ENCODE data around the gene F12.
"Not testable (repeated sequence)": the region's sequence is repeated elsewhere in the genome, so short reads cannot be mapped to it uniquely, and the experiment has no call there.

Gene F12

DNA sequence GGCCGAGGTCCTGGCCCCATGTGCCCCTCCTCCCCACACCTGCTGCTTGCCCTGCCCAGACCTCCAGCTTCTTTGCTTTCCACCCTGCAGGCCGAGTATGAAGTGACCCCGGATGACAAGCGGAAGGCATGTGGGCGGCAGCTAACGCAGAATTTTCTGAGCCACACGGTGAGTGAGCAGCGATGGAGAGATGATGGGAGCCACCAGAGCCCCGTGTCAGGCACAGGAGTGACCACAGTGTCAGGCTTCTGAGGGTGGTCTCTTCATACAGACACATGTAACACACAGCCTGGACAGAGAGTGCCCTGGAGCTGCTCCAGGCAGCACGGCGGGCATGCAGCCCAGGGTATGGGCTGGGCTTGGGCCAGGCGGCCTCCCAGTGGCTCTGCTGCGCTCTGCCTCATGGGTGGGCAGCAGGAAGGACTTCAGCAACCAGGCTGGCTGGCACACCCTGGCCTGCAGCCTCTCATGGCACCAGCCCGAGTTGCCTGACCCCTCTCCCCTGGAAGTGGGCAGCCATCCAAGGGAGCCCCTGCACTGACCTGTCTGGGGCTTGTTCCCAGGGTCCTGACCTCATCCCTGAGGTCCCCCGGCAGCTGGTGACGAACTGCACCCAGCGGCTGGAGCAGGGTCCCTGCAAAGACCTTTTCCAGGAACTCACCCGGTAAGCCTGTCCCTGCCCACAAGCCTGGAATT is 22.9 kb upstream of the F12 start:
- DNase-seq: no peak

DNA sequence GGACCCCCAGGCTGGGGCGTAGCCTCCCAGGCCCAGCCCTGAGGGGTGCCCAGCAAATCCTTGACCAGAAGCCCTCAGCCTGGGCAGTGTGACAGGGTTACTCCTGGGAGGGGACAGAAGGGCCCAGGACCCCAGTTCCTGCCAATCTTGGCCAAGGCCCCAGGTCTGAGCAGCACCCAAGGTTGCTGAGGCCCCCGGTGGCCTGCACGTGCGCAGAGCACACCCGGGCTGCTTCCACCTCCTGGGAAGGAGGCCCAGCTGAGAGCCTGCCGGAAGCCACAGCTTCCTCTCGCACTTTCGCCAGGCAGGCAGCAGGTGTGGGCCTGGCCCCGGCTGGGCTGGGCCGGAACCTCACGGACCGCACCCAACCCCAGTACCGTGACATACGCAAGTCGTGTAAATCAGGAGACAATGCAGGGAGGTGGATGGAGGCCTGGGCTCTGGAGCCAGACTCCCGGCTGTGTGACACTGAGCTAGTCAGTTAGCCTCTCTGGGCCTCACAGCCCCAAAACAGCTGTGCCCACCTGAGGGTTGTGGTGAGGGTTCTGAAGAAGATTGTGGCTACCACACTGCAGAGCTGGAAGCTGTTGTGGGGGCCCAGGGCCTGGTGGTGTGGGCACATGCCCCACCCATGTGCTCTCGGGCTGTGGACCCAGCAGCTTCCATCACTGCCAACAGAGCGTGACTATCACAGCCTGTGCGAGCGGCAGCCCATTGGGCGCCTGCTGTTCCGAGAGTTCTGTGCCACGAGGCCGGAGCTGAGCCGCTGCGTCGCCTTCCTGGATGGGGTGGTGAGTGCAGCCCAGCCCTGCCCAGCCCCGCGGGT is 22.2 kb upstream of the F12 start:
- DNase-seq: peak; percentile 69

DNA sequence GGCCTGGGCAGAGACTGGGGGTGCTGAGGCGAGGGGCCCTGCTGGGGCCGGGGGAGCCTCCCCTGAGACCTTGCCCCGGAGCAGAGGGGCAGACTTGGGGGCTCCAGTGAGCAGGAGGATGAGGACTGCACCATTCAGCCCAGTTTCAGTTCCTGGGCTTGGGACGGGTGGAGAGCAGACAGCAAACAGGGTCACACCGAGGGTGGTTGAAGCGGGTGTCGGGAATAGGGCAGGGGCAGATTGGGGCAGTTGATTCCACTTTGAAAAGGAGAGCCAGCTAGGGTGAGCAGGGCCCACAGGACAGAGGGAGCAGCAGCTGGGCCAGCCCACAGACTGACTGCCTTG is 21.6 kb upstream of the F12 start:
- peak; percentile 32 for DNase-seq

DNA sequence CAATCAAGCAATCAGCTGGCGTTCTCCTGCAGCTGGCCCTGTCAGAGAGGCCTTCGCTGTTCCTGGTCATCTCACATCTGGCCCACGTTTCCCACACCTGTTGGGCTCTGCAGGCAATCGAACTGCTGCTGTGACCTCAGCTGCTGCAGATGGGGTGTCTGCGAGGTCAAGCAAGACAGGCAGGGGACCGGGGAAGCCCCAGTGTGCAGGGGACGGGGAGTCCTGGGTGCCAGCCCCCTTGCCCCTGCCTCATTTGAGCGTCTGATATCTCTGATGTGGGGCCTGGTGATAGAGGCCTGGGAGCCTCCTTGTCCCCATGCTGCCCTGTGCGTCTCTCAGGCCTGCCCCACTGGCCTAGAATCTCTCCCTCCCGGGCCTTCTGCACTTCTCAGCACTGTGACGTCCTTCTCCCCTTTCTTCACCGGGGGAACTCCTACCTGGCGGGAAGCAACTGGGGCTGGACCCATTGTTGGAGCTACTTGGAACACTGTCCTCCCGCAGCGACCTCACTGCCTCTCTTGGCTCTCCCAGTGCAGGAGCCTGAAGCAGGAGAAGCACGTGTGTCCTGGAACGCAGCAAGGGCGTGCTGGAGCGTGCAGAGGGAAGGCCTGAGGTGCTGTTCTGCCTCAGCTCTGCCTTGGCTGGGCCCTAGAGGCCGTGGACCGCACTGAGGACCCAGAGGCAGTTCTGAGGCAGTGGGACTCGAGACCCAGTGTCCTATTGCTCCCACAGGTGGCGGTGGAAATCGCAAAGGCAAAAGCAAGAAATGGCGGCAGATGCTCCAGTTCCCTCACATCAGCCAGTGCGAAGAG is 21.0 kb upstream of the F12 start:
- peak; percentile 34 for DNase-seq

DNA sequence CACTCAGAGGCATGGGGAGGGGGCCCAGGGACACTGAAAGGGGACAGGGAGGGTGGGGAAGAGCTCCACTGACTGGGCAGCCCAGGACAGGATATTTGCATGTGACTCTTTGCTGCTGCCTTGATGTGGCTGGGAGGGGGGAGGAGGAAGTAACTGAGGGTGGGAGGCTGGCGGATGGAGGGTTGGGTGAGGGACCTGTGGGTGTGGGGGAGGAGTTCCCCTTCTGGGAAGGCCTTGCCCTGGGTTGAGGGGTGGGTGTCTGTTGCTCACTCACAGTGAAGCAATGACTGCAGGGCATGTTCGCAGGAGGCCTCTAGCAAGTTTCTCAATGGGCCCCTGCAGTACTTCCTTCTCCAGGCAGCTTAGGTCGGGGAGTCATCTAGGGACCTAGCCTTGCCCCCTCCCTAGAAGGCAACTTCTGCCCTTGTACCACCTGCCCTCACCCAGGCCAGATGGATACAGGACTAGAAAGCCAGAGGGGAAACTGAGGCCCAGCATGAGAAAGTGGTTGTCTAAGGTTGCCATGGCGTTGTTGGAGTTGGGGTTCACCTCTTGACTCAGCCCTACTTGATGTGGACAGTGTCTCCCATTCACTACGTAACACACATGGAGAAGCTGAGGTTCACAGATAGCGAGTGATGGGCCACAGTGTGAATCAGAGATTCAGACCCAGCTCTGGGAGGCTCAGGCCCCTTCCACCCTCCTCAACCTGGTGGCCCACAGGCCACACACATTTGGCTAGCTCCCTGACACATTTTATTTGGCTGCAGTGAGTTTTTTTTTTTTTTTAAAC is 20.1 kb upstream of the F12 start:
- peak; percentile 75 for DNase-seq

DNA sequence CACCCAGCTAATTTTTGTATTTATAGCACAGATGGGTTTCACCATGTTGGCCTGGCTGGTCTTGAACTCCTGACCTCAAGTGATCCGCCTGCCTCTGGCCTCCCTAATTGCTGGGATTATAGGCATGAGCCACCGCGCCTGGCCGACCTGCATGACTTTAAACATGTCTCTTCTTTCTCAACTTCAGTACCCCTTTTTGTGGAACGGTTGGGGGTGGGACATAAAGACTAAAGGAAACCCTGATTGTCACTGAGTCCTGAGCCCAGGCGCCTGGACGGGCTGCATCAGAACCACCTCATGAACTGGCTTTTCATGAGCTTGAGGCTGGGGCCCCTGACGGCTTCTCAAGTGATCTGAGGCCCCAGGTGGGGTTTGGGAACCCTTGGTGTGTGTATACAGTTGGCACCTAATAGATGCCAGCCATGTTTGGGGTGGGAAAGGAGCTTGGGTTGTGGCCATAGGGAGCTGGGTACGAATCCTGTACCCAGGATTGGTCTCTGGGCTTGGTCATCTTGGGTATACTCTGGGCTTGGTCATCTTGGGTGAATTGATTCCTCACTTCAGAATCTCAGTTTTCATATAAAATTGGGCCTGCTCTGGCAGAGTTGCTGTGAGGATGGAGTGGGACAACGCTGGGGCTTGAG is 19.3 kb upstream of the F12 start:
- no peak for DNase-seq

DNA sequence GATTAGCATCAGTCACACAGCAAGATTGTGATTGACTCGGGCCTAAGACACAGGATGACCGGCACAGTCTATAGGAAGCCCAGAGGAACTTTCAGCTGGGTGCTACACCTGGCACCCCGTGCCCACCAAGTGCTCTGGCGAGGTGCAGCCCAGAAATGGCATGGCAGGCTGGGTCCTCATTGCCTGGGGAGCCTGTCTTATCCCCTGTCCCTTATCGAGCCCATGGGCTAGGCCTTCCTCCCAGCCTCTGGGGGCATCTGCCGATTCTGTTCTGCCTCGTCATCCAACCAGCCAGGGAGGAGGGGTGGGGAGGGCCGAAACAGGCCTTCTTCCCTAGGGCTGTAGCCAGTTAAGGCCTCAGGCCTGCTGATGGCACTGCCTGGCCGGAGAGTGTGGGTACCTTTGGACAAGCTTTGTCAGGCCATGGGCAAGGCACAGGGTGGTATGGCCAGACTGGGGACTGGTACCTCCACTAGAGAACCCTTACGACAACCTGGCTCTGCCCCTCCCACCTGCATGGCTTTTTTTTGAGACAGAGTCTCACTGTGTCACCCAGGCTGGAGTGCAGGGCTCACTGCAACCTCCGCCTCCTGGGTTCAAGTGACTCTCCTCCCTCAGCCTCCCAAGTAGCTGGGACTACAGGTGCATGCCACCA is 18.7 kb upstream of the F12 start:
- peak; percentile 45 for DNase-seq

DNA sequence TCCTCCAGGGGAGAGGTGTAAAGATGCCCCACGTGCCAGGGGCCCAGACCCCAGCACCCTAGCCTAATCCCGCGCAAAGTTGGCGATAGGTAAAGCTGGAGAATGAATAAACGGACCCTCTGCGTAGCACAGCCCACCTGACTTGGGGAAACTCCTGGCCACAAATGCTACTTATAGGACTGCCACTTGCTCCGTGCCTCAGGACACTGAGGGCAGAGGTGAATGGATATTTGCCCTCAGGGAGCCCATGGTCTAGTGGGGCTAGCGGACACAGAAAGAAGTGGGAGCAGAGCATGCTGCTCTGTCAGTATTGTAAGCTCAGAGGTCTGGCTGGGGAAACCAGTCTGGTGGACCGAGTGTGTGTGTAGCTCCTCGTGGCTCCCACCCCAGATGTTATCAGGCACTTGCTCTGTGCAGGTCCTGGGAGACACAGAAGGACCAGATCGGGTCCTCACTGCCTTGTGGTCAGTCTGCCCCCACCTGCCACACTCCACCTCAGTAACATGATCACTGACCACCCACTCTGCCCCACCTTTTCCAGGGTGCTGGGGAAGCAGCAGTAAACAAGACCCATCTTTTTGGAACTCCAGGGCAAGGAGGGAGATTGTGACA is 18.0 kb upstream of the F12 start:
- no peak for DNase-seq

DNA sequence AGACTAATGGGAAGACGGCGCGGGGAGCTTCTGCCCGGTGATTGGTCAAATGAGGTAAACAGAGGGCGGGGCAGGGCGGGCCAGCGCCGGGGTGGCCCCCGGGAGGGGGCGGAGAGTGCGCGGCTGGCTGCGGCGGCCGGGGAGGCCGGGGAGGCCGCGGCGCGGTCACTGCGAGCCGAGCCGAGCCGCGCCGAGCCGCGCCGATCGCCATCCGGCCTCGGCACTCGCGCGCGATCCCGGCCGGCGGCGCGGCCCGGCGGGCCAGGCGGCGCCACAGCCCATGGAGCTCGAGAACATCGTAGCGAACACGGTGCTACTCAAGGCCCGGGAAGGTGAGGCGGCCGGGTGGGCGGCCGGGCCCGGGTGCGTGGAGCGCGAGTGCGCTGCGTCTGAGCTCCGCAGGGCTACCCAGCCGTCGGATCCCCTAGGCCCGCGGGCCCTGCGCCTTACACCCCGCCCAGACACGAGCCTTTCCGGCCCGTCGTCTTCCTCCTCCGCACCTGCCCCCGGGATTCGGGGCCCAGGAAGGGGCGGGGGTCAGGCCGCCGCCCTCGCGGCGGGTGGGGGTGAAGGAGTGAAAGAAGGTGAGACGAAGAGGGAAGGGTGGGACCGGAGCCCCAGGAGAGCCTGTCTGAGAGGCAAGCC is 17.3 kb upstream of the F12 start, which contains the start of gene GRK6:
Gene GRK6, plus strand, starts transcription at position 111 of the 645 bp plus-strand sequence. Its CDS starts 170 bp downstream, at position 281.
- peak; percentile 73 for DNase-seq

DNA sequence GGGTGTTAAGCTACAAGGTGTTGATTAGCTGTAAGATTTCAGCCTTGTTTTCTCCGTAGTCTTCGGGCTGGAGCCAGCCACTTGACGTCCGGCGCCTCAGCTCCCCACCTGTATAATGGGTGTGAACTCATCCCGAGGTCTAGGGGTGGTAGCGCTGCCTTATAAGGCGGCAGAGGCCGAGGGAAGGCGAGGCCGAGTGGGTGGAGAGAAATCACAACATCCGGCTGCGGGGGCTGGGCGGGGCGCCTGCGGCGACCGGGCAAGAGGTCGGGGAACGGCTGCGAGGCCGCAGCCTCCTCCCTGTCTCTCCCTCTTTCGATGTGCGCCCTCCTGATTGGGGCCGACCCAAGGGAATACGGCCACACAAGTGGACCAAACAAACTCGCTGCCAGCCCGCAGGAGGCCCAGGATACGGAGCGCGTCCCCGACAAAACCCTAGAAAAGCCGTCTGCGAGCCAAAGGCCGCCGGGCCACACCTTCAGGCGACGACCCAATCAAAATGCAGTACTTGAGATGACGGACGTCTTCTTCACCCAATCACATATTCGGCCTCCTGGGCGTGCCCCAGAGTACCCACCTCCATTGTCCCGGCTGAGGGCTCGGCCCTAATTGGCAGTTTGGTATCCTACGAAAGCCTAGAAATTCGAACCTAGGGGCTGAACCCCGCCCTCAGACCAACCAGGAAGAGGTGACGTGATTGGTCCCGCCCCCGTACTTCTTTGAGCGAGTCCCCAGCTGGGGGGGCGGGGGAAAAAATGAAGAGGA is 16.6 kb upstream of the F12 start:
- DNase-seq: peak; percentile 97

DNA sequence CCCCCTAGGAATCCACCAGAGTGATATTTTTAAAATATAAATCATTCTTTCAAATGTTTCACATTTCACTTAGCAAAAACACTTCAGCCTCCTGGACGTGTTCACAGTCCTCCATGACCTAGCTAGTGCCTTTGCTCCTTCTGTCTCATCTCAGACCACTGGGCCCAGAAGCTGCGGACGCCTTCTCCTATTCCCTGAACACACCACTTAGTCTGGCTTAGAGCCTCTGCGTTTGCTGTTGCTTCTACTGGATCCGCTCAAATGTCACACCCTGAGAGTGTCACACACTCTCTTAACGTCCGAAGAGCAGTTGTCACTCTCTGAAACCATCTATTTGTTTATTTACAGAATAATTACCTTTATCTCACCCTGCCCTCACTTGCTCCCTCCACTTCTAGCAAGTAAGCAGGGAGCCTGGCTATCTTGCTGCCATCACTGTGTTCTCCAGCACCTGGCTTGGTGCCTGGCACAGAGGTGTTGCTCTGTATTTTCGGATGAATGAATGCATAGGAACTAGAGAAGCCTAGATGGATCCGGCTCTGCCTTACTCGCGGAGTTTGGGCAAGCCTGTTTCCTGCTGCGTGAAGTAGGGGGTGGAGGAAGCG is 15.9 kb upstream of the F12 start:
- DNase-seq: no peak

DNA sequence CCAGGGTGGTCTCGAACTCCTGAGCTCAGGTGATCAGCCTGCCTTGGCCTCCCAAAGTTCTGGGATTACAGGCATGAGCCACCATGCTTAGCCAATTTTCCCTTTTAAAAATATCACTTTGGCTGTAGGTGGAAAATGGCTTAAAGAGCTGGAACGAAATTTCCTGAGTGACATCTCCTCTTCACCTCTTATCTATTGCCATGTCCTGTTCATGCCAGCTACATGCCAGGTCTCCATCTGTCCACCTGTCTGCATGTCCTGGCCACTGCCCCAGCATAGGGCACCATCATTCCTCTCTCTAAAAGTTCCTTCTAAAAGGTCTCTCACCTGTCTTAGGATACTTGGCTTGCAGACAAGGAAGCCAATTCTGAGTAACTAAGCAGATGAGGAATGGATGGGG is 14.3 kb upstream of the F12 start:
- no peak for DNase-seq

DNA sequence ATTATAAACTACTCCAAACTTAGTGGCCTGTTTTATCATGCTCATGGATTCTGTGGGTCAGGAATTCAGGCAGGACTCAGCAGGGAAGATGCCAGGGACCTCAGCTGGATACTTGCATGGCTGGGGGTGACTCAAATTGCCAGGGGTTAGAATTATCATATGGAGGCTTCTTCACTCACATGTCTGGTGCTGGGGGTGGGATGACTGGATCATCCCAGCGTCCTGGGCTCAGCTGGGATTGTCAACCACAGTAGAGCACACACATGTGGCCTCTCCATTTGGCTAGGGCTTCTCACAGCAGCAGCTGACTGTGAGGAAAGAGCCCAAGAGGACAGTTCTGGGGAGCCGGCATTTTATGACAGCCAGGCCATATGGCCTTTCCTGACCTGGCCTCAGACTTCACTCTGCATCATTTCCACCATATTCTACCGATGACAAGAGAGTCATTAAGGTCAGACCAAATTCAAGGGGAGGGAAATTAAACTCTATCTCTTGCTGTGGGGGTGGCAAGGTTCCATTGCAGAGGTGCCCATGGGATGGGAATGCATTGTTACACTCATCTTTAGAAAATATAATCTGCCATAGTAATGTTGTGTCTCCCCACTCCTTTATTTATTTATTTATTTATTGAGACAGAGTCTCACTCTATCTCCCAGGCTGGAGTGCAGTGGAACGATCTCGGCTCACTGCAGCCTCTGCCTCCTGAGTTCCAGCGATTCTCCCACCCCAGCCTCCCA is 11.9 kb upstream of the F12 start:
- no peak for DNase-seq

DNA sequence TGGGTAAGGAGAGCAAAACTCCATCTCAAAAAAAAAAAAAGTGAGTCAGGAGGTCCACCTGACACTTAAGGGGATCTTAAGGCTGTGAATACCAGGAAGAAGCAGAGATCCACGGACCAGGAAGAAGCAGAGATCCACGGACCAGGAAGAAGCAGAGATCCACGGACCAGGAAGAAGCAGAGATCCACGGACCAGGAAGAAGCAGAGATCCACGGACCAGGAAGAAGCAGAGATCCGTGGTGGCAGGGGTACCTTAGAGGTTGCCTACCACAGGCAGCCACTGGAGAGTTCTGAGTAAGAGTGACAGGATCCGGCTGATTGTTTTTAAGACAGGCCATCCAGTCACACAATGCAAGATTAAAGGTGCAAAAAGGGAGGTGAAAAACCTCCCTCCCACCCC is 11.1 kb upstream of the F12 start:
- not testable (repeated sequence) for DNase-seq

DNA sequence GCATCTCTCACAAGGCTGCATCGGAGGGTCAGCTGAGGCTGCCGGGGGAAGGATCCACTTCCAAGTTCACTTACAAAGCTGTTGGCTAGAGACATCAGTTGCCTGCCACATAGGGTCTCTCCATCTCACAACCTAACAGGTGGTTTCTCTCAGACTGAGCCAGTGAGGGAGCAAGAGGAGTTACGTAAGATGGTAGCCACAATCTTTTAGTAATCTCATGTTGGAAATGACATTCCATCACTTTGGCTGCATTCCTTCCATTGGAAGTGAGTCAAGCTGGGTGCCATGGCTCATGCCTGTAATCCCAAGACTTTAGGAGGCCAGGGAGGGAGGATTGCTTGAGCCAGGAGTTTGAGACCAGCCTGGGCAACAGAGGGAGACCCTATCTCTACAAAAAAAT is 9.7 kb upstream of the F12 start:
- DNase-seq: no peak

DNA sequence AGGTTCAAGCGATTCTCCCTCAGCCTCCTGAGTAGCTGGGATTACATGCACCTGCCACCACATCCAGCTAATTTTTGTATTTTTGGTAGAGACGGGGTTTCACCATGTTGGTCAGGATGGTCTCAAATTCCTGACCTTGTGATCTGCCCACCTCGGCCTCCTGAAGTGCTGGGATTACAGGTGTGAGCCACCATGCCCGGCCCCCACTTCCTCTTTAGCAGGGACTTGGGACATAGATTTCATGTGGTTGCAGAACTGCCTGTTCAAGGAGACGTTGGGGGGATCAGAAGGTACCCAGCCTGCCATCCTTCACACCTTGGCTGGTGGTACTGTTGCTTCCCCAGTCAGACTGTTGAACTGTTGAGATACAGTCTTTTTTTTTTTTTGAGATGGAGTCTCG is 7.7 kb upstream of the F12 start:
- DNase-seq: not testable (repeated sequence)

DNA sequence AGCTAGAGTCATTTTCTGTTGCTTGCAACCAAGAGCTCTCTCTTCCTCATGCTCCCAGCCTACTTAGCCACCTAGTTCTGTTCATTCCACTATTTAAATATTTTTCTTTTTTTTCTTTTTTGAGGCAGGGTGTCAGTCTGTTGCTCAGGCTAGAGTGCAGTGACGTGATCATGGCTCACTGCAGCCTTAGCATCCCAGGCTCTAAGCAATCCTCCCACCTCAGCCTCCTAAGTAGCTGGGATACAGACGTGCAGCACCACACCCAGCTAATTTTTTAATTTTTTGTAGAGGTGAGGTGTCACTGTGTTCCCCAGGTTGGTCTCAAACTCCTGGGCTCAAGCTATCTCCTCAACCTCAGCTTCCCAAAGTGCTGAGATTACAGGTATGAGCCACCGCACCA is 5.1 kb upstream of the F12 start:
- DNase-seq: no peak

DNA sequence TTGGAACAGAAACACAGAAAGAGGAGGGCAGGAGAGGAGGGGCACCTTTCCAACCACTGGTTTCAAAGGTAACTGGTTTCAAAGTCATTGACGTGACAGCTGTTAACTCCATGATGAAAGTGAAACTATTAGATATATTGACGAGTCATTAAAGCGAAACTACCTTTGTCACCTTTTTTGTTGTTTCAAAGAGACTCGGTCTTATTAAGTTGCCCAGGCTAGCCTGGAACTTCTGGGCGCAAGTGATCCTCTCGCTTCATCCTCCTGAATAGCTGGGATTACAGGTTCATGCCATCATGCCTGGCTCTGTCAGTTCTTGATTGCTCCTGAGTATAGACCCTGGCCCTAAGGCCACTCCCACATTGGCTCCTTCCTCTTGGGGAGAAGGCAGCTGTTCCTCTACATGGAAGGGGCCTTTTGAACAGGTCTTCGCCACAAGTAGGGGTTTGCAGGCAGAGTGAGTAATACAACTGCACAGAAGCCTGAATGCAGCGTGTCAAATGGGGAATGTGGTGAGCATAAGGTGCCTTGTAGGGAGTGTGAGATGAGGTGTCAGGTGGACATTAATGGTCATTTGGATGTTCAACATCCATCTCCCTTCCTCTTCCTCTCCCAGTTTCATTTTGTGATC is 3.4 kb upstream of the F12 start:
- no peak for DNase-seq
